Measurements from ENCODE around the gene PQBP1.

GRCh38 chrX:48903290-48903689, 5.6 kb downstream of the PQBP1 start:
- TF ChIP-seq ZNF274 (IDR thresholded peaks at IDR 0.05; ENCODE audit: low read depth, low read length) (no peak), YY1 (IDR thresholded peaks at IDR 0.05; ENCODE audit: insufficient read depth, insufficient read length) (no peak), SUZ12 (IDR thresholded peaks at IDR 0.05; ENCODE audit: extremely low read depth, insufficient read depth, insufficient read length) (no peak)
